Measurements from ENCODE around the gene RNF39.
"Not testable (repeated sequence)": the region's sequence is repeated elsewhere in the genome, so short reads cannot be mapped to it uniquely, and the experiment has no call there.

RNF39 gene

GRCh38 chr6:30062471-30063178 lies 12.9 kb downstream of the RNF39 start:
- DNase-seq (ENCODE audit: extremely low read depth in 1 of 2, low read depth in 1 of 2): no peak

DNA sequence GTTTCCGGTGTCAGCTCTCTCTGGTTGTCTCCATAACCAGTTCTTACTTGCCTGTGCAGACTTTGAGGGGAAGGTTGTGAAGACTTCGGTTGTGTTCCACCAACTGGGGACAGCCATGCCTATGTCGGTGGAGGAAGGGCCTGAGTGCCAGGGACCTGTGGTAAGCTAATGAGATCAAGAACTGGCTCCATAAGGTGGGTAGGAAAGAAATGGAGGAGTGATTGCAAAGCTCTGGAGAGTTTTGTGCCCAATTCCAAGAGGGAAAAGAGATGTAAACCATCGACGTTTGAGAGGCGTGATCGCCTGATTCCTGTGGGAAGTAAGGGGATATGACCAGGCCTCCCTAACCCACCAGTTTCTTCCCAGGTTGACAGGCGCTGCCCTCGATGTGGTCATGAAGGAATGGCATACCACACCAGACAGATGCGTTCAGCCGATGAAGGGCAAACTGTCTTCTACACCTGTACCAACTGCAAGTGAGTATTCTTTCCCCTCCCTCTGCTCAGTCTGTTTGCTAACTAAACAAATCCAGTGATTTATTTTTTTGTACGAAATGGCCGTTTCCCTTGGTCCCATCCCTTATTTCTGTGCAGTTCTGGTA lies 13.6 kb downstream of the RNF39 start:
- peak in 1 of 2 donors; percentile 10 for DNase-seq (ENCODE audit: extremely low read depth in 1 of 2, low read depth in 1 of 2)

- DNase-seq (ENCODE audit: extremely low read depth in 1 of 2, low read depth in 1 of 2): peak; percentile 67 to 81
Measured at GRCh38 chr6:30061092-30061857, 14.3 kb downstream of the RNF39 start, which contains the start of gene POLR1H. POLR1H (plus strand) TSS chr6:30061265; CDS start chr6:30061525, 260 bp downstream.

- peak in 1 of 2 donors; percentile 10 for DNase-seq (ENCODE audit: extremely low read depth in 1 of 2, low read depth in 1 of 2)
Measured at GRCh38 chr6:30060606-30061091, 14.9 kb downstream of the RNF39 start.

- DNase-seq (ENCODE audit: extremely low read depth in 1 of 2, low read depth in 1 of 2): no peak
Measured at GRCh38 chr6:30055513-30055912, 20.1 kb downstream of the RNF39 start.

DNA sequence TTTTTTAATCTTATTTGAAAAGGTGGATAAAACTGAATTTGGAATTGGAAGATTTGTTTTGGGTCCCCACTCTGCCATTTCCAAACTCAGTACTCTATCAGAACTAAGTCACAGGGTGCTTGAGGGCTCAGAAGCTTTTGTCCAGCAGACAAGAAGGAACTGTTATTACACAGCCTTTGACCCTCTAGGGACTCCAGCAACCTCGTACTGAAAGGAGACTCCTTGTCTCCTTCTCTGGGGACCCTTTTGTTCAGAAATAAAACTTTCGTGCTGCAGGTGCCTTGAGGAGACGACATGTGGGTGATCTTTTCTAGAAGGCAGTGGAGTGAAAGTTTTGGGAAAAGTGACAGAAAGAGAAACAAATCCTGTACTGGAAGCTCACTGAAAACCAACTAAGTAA lies 21.9 kb downstream of the RNF39 start:
- no peak for DNase-seq (ENCODE audit: extremely low read depth in 1 of 2, low read depth in 1 of 2)

DNA sequence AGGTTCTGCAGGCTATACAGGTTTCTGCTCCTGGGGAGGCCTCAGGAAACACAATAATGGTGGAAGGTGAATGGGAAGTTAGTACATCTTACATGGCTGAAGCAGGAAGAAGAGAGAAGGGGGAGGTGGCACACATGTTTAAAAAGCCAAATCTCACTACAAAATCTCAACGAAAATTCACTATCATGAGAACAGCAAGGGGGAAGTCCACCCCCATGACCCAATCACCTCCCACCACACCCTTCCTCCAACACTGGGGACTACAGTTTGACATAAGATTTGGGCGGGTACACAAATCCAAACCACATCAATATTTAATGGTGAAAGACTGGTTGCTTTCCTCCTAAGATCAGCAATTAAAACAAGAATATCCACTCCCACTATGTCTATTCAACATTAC lies 28.3 kb downstream of the RNF39 start:
- DNase-seq (ENCODE audit: extremely low read depth in 1 of 2, low read depth in 1 of 2): no peak

DNA sequence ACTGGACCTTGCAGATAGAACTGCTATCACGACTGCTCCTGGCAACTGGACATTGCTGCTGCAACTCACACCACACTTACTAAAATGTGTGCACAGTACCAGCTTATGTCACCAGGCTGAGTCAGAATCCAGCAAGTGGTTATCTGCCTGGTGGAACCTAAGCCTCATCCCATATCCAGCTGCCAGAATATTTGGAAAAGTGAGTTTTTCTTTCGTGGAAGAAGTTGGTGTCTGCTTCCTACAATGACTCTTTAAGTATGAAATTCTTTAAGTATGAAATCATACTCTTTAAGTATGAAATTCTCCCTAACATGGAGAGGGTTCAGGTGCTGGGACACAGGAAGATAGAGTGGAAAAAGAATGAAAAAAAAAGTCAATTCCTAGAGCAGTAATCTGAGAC lies 30.9 kb downstream of the RNF39 start:
- no peak for DNase-seq (ENCODE audit: extremely low read depth in 1 of 2, low read depth in 1 of 2)

DNA sequence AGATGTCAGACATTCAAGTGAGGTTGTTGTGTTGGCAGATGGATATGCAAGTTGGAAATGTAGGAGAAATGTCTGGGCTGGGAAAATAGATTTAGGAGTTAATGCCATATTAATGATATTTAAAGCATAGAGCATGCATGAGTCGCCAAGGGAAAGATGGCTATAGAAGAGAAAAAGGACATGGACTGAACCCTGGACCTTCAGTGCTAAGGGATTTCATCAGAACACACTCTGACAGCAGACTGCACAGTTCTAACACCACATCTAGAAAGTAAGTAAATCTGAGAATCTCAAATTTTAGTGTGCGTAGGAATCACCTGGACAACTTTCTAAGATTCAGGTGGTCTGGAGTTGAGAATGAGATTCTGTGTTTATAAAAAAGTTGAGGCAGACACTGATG lies 31.8 kb downstream of the RNF39 start:
- no peak for DNase-seq (ENCODE audit: extremely low read depth in 1 of 2, low read depth in 1 of 2)

DNA sequence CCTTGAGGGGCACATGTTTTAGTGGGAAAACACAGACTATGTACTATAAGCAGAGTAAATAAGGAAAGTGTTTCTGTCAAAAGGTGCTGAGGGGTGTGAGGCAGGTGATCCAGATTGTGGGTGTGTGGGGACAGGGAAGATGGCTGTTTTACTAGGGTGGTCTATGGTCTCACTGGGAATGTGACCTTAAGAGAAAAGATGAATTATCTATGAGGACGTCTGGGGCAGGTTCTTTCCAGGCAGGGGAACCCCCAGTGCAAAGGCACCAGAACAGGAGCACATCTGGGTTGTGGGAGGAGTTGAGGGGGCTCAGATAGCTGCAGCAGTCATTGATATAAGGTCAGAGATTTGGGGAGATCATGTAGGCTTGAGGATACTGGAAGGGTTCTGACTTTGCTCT lies 32.7 kb downstream of the RNF39 start:
- DNase-seq (ENCODE audit: extremely low read depth in 1 of 2, low read depth in 1 of 2): no peak

- no peak for DNase-seq (ENCODE audit: extremely low read depth in 1 of 2, low read depth in 1 of 2)
Measured at GRCh38 chr6:30042476-30042875, 33.1 kb downstream of the RNF39 start.

DNA sequence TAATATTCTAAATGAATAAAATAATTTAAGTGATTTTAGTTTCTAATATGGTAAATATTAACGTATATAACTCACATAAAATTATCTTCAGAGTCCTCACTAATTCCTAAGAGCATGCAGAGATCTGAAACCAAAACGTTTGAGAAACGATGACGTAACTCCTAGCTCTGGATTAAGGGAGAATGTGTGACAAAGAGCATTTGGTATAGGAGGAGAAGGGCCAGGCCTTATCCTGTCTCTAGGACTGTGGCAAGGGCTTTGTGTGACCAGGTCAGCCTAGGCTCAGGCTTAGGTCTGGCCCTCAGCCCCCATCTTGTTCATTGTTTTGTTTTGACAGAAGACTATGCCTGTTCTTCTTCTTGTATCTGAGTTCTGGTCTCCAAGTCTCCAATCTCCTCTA lies 33.7 kb downstream of the RNF39 start:
- DNase-seq (ENCODE audit: extremely low read depth in 1 of 2, low read depth in 1 of 2): no peak

DNA sequence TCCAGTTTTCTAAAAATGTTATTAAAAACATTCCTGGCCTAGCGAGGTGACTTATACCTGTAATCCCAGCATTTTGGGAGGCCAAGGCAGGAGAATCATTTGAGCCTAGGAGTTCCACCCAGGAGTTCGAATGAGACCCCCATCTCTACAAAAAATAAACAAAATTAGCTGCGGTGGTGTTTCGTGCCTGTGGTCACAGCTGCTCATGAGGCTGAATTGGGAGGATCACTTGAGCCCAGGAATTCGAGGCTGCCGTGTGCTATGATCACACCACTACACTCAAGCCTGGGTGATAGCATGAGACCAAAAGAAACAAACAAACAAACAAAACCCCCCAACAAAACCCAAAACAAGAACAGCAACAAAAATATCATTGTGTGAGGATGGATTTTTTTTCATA lies 34.3 kb downstream of the RNF39 start:
- DNase-seq (ENCODE audit: extremely low read depth in 1 of 2, low read depth in 1 of 2): no peak

DNA sequence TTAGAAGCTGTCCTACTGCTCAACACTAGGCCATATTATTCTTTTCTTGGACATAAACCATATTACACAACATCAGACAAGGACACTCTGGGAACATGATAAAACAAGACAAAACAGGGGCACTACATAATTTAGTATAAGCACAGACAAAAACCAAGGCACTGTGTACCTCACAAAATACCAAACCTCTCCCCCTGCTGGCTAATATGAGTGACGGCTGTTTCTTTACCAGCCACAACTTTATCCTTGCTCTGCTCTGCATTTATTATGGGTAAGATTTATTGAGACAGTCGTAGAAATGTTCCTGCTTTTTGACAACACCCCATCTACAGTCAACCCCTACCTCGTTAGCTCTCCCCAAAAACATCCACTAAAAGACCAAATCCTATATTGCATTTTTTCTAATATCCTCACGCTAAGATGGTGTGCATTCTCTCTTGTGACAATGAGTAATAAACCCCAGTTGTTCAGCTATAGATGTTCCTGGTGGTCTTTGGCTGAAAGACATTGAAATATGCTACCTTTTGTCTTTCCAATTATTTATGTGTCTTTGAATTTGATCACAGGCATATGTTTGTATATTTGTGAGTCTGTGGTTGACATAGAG lies 38.3 kb downstream of the RNF39 start:
- DNase-seq (ENCODE audit: extremely low read depth in 1 of 2, low read depth in 1 of 2): no peak

DNA sequence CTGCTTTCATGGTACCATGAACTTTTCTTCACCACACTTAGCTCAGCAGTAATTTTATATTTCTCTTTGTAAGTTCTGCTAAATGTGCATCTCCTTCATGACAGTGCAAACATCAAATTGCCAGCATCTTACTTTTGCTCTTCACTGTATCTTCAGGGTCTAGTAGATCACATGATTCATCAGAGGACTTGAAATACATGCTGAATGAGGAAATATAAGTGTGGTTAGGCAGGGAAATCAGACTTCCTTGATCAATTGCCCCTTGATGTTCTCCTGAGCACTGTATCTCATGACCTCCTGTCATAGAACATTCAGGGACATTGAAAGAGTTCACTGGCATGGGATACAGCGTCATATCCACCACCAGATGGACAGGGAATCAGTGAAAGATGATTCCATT lies 39.8 kb downstream of the RNF39 start:
- DNase-seq (ENCODE audit: extremely low read depth in 1 of 2, low read depth in 1 of 2): no peak

DNA sequence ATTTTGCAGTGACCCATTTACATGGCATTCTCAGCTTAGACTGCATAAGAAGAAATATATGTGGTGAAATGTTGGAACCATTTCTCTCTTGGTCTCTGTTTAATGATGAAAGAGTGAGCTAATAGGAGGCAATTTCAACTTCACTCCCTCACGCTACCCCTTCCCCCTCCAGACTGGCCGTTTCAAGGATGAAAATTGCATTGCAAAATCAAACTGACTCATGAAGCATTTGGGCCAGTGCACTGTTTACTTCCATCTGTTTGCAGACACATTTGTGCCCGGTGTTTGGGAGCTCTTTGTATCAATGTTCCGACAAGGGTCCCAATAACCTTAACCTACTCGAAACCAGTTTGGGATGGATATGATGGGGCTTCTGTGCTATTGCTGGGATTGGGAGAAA lies 42.1 kb downstream of the RNF39 start:
- not testable (repeated sequence) for DNase-seq (ENCODE audit: extremely low read depth in 1 of 2, low read depth in 1 of 2)

GRCh38 chr6:30031381-30031780 lies 44.2 kb downstream of the RNF39 start:
- no peak for DNase-seq (ENCODE audit: extremely low read depth in 1 of 2, low read depth in 1 of 2)

DNA sequence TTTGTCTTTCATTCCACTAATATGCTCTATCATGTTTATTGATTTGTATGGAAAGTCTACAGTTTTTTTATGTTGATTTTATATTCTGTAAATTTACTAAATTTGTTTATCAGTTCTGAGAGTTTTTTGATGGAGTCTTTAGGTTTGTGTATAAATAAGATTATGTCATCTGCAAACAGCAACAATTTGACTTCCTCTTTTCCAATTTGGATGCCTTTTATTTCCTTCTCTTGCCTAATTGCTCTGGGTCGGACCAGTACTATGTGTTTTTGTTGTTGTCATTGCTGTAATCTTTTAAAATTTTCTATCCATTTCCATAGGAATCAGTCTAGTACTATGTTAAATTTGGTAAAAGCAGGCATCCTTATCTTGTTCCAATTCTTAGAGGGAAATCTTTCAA lies 46.0 kb downstream of the RNF39 start:
- DNase-seq (ENCODE audit: extremely low read depth in 1 of 2, low read depth in 1 of 2): no peak

- no peak for DNase-seq (ENCODE audit: extremely low read depth in 1 of 2, low read depth in 1 of 2)
Measured at GRCh38 chr6:30025186-30025585, 50.4 kb downstream of the RNF39 start.

DNA sequence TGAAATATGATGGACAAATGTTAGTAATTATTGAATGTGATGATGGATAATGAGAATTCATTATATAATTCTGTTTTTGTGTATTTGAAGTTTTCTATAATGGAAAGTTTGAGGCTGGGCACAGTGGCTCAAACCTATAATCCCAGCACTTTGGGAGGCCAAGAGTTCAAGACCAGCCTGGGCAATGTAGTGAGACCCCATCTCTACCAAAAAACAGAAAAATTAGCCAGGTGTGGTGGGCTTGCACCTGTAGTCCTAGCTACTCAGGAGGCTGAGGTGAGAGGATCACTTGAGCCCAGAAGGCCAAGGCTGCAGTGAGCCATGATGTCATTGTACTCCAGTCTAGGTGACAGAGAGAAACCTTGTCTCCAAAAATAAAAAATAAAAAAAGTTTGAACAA lies 52.9 kb downstream of the RNF39 start:
- DNase-seq (ENCODE audit: extremely low read depth in 1 of 2, low read depth in 1 of 2): not testable (repeated sequence)

DNA sequence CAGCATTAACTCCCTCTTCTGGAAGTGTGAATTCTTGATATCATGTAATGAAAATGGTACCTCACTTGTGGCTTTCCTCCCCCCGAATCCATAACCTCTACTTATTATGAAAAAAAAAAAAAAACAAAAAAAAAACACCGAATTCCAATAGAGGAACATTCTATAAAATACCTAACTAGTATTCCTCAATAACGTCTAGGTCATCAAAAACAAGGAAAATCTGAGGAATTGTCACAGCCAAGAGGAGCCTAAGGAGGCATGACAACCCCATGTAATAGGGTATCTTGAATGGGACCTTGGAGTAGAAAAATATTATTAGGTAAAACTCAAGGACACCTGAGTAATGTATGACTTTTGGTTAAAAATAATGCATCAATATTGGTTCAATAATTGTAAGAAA lies 53.4 kb downstream of the RNF39 start:
- DNase-seq (ENCODE audit: extremely low read depth in 1 of 2, low read depth in 1 of 2): no peak

All from stimulated activated CD8-positive, alpha-beta memory T cell treated with anti-CD3 and anti-CD28 coated beads, Interleukin-7, amount 100 ng/mL, for 48 hours (primary cell).